ENCODE data around the gene SLC46A2. TPM values are rescaled to one million over a fixed set of nuclear protein-coding genes. Genes with fewer than 3 reads are reported as not detected.

SLC46A2 gene, protein sequence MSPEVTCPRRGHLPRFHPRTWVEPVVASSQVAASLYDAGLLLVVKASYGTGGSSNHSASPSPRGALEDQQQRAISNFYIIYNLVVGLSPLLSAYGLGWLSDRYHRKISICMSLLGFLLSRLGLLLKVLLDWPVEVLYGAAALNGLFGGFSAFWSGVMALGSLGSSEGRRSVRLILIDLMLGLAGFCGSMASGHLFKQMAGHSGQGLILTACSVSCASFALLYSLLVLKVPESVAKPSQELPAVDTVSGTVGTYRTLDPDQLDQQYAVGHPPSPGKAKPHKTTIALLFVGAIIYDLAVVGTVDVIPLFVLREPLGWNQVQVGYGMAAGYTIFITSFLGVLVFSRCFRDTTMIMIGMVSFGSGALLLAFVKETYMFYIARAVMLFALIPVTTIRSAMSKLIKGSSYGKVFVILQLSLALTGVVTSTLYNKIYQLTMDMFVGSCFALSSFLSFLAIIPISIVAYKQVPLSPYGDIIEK
- not detected for total RNA-seq

GRCh38 chr9:112890106-112891081 lies at the start of gene SLC46A2:
Gene SLC46A2 (minus strand): TSS chr9:112890876. CDS start chr9:112890681, 195 bp downstream.

Other genes with a start within 250 kb of the SLC46A2 start
- gene INIP, start 172.8 kb downstream of the SLC46A2 start, total RNA-seq = 10 to 100 TPM; 39.6 to 42.0 TPM
- 10 to 100 TPM; 13.9 to 16.0 TPM for gene SNX30, start 140.1 kb downstream of the SLC46A2 start, total RNA-seq
- gene ZNF883, start 121.3 kb upstream of the SLC46A2 start, total RNA-seq = under 1 TPM; 0.55 to 0.60 TPM
- gene ZFP37, start 165.8 kb upstream of the SLC46A2 start, total RNA-seq = under 1 TPM; 0.87 to 0.98 TPM

Measured in activated naive CD4-positive, alpha-beta T cell treated with anti-CD3 and anti-CD28 coated beads, Interleukin-2, amount 10 ng/mL, durations not matched to agents 5 hours and 36 hours (primary cell).